ENCODE data around the gene TLE7.

GRCh38 chr16:71428883-71429282 is 13.0 kb downstream of the TLE7 start:
- TF ChIP-seq, protein P1, sequence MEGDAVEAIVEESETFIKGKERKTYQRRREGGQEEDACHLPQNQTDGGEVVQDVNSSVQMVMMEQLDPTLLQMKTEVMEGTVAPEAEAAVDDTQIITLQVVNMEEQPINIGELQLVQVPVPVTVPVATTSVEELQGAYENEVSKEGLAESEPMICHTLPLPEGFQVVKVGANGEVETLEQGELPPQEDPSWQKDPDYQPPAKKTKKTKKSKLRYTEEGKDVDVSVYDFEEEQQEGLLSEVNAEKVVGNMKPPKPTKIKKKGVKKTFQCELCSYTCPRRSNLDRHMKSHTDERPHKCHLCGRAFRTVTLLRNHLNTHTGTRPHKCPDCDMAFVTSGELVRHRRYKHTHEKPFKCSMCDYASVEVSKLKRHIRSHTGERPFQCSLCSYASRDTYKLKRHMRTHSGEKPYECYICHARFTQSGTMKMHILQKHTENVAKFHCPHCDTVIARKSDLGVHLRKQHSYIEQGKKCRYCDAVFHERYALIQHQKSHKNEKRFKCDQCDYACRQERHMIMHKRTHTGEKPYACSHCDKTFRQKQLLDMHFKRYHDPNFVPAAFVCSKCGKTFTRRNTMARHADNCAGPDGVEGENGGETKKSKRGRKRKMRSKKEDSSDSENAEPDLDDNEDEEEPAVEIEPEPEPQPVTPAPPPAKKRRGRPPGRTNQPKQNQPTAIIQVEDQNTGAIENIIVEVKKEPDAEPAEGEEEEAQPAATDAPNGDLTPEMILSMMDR (IDR thresholded peaks at IDR 0.05) = no peak
- no peak for TF ChIP-seq POLR2A (IDR thresholded peaks at IDR 0.05)

Measured in heart left ventricle (tissue), 13 donors.